Activated B cell treated with CpG ODN at 0.5 μM for 24 hours (primary cell): ENCODE results near the gene VPS26A. TPM values are rescaled to one million over a fixed set of nuclear protein-coding genes. Genes with fewer than 3 reads are reported as not detected.

Experiments
- ATAC-seq: fragments of 200-7000 bp; cut with Tn5 transposase; one replicate; pipeline ENCODE4 v1.10.0; 2021; ENCODE audit warnings: low read depth, mild to moderate bottlenecking, moderate library complexity
- CTCF ChIA-PET: fragments of 350-600 bp; sonication (Branson Sonifier 250); formaldehyde crosslinking; loops from one replicate; lab custom pipeline; 2021; ENCODE audit warnings: antibody characterized with exemption; lab: Charles Lee
- POLR2A ChIA-PET: fragments of 350-600 bp; sonication (Branson Sonifier 250); formaldehyde crosslinking; loops from one replicate; lab custom pipeline; 2021; ENCODE audit warnings: antibody characterized with exemption; lab: Charles Lee
- DNase-seq: peaks from one replicate; pipeline ENCODE4 v3.0.0; 2022
- H3K27ac Mint-ChIP-seq: one replicate; pipeline ENCODE4 v1.8.0; 2020; ENCODE audit warnings: mixed read lengths
- H3K27me3 Mint-ChIP-seq: one replicate; pipeline ENCODE4 v1.8.0; 2021; ENCODE audit warnings: mixed read lengths
- H3K36me3 Mint-ChIP-seq: one replicate; pipeline ENCODE4 v1.8.0; 2021; ENCODE audit warnings: low read depth, mixed read lengths
- H3K4me1 Mint-ChIP-seq: one replicate; pipeline ENCODE4 v1.8.0; 2021; ENCODE audit warnings: mixed read lengths
- H3K4me3 Mint-ChIP-seq: one replicate; pipeline ENCODE4 v1.8.0; 2020; ENCODE audit warnings: mild to moderate bottlenecking, mixed read lengths
- H3K9me3 Mint-ChIP-seq: one replicate; pipeline ENCODE4 v1.8.0; 2020; ENCODE audit warnings: mixed read lengths
- intact Hi-C: fragments of 100-400 bp; cut with micrococcal nuclease; formaldehyde crosslinking; loops from one replicate; pipeline ENCODE4 v1.15.1; 2024
- total RNA-seq: library from RNA; stranded (reverse); gene quantifications from 2 replicates; pipeline ENCODE4 v1.2.3, GENCODE V29; 2022
- TF ChIP-seq, protein P1 (sequence below): fragments of 200-600 bp; IDR thresholded peaks from one replicate; pipeline ENCODE4 v1.8.0; 2022; ENCODE audit warnings: antibody characterized with exemption, mild to moderate bottlenecking

The VPS26A gene
- total RNA-seq, 1 donor from 2014 or later: 29.5 TPM

DNA sequence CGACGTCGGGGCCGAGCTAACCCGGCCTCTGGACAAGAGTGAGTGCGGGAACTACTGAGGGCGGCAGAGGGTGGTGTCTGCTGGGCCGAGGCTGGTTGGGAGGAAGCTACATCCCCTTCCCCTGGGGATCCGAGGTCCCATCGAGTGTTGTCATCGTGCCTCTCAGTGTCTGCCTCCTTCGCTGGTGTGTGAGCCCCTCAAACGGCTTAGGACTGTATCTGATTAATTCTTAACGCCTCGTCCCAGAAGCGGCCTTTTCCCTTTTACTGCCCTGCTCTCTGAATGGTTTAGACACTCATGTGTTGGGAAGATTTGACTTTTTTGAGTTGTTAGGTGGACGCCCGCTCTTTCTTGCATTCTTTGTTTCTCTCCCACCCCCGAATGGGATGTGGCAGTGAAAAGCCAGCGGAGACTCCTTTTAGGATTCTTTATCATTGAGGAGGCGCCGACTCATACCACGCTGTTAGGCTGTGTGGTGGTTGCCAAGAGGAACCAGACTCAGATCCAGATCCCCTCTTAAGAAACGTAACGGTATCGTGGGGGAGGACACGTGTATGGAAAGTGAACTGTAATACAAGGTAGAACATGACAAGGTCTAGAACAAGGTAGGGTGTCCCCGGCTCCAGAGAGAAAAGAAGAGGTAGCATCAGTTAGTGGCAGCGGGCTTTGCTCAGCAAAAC is 56.7 kb downstream of the VPS26A start:
- no peak for DNase-seq
- Mint-ChIP-seq H3K36me3 (peaks cover 41% of the 10 kb centered on the region), H3K27me3 (no peaks in the 10 kb centered on the region), H3K4me1 (peaks cover 40% of the 10 kb centered on the region), H3K27ac (peak overlapping the region; percentile 100), H3K4me3 (peak overlapping the region; percentile 95), H3K9me3 (no peaks in the 10 kb centered on the region)
- intact Hi-C loops: loop anchor here (1.0 to 10.0 kb wide), 8 partner anchors 42 to 653 kb away; partner anchors contain the start of genes CCAR1, DDX50, KIFBP and SLC25A16
- POLR2A ChIA-PET: interaction anchor here (0.6 to 1.9 kb wide), 12 partner anchors 10 to 228 kb away, joined by 3 to 12 read pairs (median 4); partner anchors contain the start of genes DDX21 and SRGN
- peak; percentile 20 for ATAC-seq
- CTCF ChIA-PET: no interaction called here
- TF ChIP-seq, protein P1, sequence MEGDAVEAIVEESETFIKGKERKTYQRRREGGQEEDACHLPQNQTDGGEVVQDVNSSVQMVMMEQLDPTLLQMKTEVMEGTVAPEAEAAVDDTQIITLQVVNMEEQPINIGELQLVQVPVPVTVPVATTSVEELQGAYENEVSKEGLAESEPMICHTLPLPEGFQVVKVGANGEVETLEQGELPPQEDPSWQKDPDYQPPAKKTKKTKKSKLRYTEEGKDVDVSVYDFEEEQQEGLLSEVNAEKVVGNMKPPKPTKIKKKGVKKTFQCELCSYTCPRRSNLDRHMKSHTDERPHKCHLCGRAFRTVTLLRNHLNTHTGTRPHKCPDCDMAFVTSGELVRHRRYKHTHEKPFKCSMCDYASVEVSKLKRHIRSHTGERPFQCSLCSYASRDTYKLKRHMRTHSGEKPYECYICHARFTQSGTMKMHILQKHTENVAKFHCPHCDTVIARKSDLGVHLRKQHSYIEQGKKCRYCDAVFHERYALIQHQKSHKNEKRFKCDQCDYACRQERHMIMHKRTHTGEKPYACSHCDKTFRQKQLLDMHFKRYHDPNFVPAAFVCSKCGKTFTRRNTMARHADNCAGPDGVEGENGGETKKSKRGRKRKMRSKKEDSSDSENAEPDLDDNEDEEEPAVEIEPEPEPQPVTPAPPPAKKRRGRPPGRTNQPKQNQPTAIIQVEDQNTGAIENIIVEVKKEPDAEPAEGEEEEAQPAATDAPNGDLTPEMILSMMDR: no peak

GRCh38 chr10:69181433-69181832 is 57.5 kb downstream of the VPS26A start:
- TF ChIP-seq, protein P1: no peak
- Mint-ChIP-seq H3K4me1 (peaks cover 40% of the 10 kb centered on the region), H3K27ac (peak overlapping the region; percentile 100), H3K36me3 (peaks cover 49% of the 10 kb centered on the region), H3K9me3 (no peaks in the 10 kb centered on the region), H3K27me3 (no peaks in the 10 kb centered on the region), H3K4me3 (peak overlapping the region; percentile 95)
- ATAC-seq: no peak
- intact Hi-C loops: loop anchor here (2.0 to 10.0 kb wide), 2 partner anchors 197 to 461 kb away; partner anchors contain the start of genes CCAR1 and KIFBP
- ChIA-PET POLR2A (interaction anchor here (0.9 kb wide), 1 partner anchor 176 kb away, joined by 3 read pairs; no protein-coding TSS in a partner anchor), CTCF (no interaction called here)
- no peak for DNase-seq

GRCh38 chr10:69182005-69182404 is 58.0 kb downstream of the VPS26A start:
- Mint-ChIP-seq H3K9me3 (no peaks in the 10 kb centered on the region), H3K4me3 (no peak overlapping the region), H3K27me3 (no peaks in the 10 kb centered on the region), H3K4me1 (peaks cover 40% of the 10 kb centered on the region), H3K27ac (no peak overlapping the region), H3K36me3 (peaks cover 54% of the 10 kb centered on the region)
- ATAC-seq (no peak), DNase-seq (no peak)
- intact Hi-C loops: loop anchor here (10.0 kb wide), 1 partner anchor 197 kb away; the partner anchor contains the start of gene KIFBP
- ChIA-PET CTCF (no interaction called here), POLR2A (interaction anchor here (0.7 to 0.9 kb wide), 2 partner anchors 177 to 460 kb away, joined by 3 to 4 read pairs; no protein-coding TSS in a partner anchor)
- TF ChIP-seq, protein P1: no peak

DNA sequence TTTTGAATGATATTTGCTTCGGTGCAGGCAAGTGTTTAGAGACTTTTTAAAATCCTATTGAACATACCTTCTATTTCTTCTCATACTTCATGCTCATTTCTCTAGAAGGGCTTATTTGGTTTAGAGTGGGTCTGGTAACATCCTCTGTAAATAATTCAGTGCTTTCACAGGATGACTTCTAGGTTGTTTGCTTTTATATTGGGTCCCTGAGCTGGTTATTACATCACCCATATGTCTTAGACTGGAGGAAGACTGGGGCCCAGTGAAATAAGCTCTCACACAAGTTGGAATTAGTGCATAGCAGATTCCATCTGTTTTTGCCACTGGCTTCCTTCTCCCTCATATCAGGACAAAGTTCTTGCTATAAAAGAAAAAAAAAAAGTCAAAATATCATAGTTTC is 62.5 kb downstream of the VPS26A start:
- H3K27me3 Mint-ChIP-seq: no peaks in the 10 kb centered on the region
- TF ChIP-seq, protein P1: no peak
- no peak overlapping the region for H3K27ac Mint-ChIP-seq
- H3K4me3 Mint-ChIP-seq: no peak overlapping the region
- POLR2A ChIA-PET: no interaction called here
- H3K36me3 Mint-ChIP-seq: peaks cover 79% of the 10 kb centered on the region
- intact Hi-C loops: loop anchor here (10.0 kb wide), 1 partner anchor 202 kb away; the partner anchor contains the start of gene KIFBP
- no peaks in the 10 kb centered on the region for H3K9me3 Mint-ChIP-seq
- CTCF ChIA-PET: no interaction called here
- peaks cover 16% of the 10 kb centered on the region for H3K4me1 Mint-ChIP-seq
- ATAC-seq (no peak), DNase-seq (no peak)

- ChIA-PET CTCF (no interaction called here), POLR2A (no interaction called here)
- Mint-ChIP-seq H3K9me3 (no peaks in the 10 kb centered on the region), H3K36me3 (peaks cover 64% of the 10 kb centered on the region), H3K4me3 (no peak overlapping the region), H3K27ac (no peak overlapping the region), H3K27me3 (no peaks in the 10 kb centered on the region), H3K4me1 (peaks cover 26% of the 10 kb centered on the region)
- no peak for ATAC-seq
- no peak for DNase-seq
- intact Hi-C loops: no loop called here
- TF ChIP-seq, protein P1: no peak
Measured at GRCh38 chr10:69201045-69201444, 77.1 kb downstream of the VPS26A start.
